NT2/D1 (cell line): ENCODE measurements around the gene GPT2.

Experiments used
- SUZ12 ChIP-seq: IDR thresholded peaks from 2 replicates; pipeline ENCODE4 v1.6.1; 2011; ENCODE audit not compliant: insufficient read length, insufficient read depth; ENCODE audit errors: extremely low read depth
- YY1 ChIP-seq: IDR thresholded peaks from 2 replicates; pipeline ENCODE4 v1.6.1; 2011; ENCODE audit not compliant: insufficient read length, insufficient read depth
- ZNF274 ChIP-seq: IDR thresholded peaks from 2 replicates; pipeline ENCODE4 v1.6.1; 2011; ENCODE audit warnings: mild to moderate bottlenecking, low read depth, low read length

DNA sequence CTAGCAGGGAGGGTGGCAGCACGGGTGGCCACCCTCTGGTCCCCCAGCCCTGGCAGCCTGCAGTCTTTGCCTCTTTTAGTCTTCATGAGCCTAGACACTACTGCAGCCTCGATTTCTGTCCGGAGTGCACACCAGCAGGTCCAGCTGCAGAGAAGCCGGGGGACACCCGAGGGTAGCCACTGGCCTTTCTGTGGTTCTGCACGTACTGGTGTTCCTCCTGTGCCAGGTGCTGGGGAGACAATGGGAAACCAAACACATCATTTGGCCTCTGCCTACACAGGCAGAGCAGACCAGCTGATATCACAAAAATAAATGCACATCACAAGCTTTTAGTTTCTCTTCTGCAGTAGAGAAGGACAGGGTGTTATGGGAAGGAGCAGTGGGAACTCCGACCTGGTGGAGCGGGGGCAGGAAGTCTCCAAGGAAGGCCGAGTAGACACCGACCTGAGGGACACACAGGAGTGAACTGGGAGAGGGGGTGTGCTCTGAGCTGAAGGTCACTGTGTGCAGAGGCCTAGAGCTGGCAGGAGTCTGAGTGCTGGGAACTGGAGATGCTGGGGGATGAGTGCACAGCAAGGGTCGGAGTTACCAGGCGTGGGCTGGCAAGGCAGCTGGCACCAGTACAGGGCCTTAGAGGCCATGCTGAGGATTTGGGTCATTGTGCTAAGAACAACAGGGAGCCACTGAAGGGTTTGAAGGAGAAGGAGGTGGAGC lies 23.1 kb downstream of the GPT2 start:
- TF ChIP-seq ZNF274 (no peak), SUZ12 (no peak), YY1 (no peak)
